HG03039 (cell line): Measurements from ENCODE around the gene CELSR1.

ENCODE experiments used
- ATAC-seq: cut with Tn5 transposase; IDR thresholded peaks from one replicate; pipeline ENCODE4 v1.9.1; 2021; ENCODE audit warnings: mild to moderate bottlenecking, moderate library complexity; ENCODE audit not compliant: unreplicated experiment

Gene CELSR1, protein sequence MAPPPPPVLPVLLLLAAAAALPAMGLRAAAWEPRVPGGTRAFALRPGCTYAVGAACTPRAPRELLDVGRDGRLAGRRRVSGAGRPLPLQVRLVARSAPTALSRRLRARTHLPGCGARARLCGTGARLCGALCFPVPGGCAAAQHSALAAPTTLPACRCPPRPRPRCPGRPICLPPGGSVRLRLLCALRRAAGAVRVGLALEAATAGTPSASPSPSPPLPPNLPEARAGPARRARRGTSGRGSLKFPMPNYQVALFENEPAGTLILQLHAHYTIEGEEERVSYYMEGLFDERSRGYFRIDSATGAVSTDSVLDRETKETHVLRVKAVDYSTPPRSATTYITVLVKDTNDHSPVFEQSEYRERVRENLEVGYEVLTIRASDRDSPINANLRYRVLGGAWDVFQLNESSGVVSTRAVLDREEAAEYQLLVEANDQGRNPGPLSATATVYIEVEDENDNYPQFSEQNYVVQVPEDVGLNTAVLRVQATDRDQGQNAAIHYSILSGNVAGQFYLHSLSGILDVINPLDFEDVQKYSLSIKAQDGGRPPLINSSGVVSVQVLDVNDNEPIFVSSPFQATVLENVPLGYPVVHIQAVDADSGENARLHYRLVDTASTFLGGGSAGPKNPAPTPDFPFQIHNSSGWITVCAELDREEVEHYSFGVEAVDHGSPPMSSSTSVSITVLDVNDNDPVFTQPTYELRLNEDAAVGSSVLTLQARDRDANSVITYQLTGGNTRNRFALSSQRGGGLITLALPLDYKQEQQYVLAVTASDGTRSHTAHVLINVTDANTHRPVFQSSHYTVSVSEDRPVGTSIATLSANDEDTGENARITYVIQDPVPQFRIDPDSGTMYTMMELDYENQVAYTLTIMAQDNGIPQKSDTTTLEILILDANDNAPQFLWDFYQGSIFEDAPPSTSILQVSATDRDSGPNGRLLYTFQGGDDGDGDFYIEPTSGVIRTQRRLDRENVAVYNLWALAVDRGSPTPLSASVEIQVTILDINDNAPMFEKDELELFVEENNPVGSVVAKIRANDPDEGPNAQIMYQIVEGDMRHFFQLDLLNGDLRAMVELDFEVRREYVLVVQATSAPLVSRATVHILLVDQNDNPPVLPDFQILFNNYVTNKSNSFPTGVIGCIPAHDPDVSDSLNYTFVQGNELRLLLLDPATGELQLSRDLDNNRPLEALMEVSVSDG (N-terminal part only)

DNA sequence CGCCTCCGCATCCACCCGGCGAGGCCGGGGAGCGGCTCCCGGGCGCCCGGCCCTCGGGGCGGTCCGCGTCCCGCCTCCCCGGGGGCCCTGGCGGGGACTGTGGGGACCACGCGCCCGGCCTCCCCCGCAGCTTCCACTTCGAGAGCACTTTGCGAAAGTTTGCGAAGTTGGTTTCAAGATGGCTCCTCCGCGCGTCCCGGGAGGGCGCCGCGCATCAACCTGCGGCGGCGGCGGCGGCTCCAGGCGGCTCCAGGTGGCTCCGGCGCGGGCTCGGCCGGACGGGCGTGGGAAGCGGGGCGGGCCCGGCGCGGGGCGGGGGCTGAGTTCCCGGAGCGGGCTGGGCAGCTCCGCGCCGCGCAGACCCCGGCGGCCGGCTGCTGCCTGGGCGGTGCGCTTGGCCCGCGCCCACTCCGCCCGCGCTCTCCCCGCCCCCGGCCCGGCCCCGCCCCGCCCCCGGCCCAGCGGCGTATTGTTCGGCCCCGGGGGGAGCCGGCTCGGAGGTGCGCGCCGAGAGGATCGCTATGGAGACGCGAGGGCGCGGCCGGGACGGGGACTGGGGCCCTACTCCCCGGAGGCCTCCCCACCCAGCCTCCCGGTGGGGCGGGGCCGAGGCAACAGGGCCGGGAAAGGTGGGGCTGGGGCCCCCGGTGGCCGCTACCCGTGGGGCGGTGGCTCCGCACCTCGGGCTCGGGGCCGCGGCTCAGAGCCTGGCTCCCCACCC, at the start of gene CELSR1:
TSS of gene CELSR1 (minus strand) at position 396 of the 721 bp plus-strand sequence. CDS start 450 bp downstream, outside the sequence.
- ATAC-seq: no peak

DNA sequence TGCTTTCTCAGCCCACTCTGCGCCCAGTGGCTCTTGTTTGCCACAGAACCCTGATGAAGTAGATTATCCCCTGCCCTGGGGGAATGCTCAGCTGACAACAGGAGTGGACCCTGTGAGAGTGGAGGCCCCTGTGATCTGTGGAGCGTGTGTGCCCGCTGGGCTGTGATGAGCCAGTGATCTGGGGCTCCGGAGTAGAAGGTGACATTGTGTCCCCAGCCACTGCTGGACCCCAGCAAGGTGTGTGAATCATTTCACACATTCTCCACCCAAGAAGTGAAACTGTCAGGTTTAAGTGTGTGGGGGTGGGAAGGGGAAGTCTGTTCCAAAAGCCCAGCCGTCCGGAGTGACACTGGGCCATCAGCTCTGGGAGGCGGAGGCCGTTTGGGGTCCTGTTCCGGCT, 49.6 kb upstream of the CELSR1 start:
- no peak for ATAC-seq

DNA sequence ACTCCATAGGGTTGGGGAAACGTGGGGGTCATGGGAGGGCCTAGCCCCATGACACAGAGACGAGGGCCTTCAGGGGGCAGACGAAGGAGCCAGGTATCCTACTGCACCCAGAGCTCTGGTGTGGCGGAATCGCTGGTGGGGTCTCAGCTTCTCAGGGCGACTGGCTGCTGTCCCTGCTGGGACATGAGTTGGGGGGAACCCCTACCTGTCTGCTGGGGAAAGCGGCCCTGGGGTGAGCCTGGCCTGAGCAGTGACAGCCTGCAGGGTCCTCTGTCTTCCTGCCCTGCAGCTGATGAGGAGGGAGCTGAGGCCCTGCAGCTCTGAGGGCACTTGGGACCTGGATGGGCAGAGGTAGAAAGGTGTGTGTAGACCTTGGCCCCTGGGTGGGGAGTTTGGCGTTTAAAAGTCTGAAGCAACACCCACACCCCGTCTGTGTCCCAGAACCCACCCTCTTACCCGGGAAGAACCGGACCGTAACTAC, 49.2 kb upstream of the CELSR1 start:
- no peak for ATAC-seq

DNA sequence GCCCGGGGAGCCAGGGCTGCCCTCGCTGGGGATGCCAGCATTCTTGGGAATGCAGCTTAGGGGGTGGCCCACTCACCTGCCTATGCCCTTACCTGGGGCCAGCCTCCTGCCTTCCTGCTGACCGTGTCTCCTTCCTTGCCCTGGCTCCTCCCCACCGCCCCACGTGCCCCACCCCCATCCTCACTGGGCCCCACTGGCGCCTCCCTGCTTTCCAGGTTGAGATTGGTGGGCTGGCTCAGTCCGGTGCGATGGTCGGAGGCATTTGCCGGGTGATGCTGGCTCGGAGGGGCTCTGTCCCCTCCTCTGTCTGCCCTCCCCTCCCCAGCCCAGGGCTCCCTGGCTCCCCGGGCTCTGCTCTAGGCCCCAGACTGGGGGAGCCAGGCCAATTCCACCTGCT, 48.7 kb upstream of the CELSR1 start:
- ATAC-seq: no peak

DNA sequence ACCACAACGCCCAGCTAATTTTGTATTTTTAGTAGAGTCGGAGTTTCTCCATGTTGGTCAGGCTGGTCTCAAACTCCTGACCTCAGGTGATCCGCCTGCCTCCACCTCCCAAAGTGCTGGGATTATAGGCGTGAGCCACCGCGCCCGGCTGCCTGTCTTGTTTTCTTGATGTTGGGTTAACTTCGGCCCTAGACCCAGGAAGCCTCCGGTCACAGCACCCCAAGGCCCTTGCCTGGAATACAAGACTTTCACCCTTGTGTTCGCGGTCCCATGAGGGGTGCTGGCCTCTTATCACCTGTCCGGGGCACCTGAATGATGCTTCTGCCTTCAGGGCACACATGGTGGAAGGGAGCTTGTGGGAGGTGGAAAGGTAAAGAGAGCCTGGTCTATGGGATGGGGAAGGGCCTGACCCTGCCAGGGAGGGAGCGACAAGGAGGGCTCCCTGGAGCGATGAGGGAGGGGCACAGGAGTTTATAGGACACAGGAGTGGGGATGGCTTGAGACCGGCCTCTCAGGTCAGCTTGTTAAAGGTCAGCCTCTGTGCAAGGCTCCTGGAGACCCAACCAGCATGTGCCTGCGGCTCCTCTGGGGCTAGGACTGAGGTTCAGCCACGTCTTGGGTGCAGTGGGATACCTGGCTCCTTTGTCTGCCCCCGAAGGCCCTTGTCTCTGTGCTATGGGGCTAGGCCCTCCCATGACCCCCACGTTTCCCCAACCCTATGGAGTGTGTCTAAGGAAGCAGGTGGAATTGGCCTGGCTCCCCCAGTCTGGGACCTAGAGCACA, 48.1 kb upstream of the CELSR1 start:
- ATAC-seq: no peak

DNA sequence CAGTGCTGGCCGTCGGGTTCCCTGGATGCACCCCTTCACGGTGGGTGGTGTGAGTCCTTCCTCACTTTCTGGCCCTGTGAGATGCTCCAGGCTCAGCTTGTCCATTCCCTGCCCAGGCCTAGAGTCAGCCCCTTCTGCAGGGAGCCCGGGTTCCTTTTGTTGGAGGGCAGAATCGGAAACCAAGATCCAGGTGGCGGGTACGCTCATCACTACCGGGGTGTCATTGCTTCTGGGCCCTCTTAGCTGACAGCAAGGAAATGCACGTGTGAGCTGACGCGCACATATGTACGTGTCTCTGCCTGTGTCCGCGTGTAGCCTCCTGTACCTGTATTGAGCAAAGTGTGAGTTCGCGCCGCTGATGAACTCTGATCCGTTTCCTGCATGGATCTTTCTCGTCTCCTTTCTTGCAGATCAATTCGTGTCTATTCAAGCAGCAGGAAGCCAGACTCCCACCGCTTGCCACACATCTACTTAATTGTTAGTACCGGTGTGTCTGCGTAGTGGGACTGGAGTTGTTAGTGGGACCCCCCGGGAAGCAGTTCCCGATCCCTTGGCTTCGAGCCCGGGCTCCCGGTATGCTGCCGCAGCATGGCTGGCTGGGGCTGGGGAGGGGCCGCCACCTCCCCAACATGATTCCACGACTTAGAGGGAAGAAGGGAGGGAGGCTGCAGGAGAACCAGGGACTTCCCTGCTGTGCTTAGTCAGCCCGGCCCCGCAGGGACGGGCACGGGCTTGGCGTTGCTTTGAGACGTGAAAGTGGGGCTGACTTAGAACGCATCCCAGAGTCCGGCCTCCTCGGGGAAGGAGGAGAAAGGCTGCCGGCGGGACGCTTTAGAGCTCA, 46.9 kb upstream of the CELSR1 start:
- no peak for ATAC-seq

DNA sequence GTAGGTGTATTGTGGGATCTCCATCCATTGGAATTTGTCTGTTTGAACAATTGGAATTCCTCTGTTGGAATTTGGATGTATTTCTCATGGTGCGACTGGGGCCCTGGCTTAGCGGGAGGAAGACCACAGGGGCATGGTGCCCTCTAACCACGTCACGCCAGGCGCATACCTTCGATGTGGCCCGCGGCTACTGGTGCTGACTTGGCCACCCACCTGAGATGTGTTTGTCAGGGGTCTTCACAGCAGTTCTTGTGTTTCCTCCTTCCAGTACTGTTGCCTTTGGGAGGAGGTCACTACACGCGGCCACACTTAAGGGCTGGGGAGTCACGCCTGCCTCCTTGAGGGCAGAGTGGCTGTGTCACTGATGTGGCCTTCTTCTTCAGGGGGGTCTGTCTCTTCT, 46.2 kb upstream of the CELSR1 start:
- ATAC-seq: no peak

DNA sequence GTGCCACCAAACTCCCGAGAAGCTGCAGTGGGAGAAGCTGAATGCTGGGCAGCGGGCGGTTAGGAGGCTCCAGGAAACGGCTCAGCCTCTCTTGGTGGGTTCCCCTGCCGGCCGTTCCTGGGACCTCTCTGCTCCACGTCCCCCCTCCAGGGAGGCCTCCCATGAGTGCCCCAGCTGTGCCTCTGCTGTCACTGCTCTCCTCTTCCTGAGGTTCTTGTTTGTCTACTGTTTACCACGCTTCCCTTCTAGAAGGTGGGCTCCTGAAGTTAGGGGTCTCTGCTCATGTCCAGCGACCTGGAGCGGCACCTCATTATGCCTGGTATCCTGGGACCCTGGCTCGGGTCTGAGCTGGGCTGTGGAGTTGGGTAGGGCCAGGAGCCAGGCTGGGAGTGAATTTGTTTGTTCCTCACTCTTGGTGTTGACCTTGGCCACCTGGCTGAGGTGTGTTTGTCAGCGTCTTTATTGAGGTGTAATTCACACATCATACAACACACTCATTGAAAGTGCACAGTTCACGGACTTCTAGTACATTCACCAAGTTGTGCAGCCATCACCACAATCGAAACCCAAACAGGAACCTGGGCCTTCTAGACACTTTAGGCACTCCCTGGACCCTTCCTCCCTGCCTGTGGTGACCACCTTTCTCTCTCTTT, 45.0 kb upstream of the CELSR1 start:
- ATAC-seq: no peak

DNA sequence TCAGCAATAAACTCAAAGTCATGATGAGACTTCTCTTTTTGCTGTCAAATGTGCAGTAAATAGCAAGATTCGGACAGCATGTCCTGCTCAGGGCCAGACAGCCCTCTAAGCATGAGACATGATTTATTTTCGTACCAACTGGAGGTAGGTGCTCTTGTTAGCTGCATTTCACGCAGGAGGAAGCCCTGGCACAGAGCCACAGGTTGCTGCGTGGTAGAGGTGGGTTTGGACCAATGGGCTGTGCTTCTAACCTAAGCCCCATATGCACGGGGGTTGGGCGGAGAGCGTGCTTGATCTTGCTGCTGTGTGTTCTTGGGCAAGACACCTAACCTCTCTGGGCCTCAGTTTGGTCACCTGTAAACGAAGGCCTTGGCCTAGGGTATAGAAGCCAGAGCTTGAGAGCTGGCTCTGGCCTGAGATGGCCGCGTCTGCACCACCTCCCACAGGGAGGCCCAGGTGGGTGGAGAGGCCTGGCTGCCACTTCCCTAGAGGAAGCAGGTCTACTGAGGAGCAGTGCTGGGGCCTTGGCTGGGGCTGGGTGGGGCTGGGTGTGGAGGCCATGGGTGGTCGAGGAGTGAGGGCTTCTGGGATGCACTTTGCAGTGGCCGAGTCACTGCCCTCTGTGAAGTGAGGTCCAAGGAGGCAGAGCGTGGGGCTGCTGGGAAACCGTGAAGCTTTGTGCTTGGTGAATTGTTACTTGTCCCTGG, 44.3 kb upstream of the CELSR1 start:
- no peak for ATAC-seq

DNA sequence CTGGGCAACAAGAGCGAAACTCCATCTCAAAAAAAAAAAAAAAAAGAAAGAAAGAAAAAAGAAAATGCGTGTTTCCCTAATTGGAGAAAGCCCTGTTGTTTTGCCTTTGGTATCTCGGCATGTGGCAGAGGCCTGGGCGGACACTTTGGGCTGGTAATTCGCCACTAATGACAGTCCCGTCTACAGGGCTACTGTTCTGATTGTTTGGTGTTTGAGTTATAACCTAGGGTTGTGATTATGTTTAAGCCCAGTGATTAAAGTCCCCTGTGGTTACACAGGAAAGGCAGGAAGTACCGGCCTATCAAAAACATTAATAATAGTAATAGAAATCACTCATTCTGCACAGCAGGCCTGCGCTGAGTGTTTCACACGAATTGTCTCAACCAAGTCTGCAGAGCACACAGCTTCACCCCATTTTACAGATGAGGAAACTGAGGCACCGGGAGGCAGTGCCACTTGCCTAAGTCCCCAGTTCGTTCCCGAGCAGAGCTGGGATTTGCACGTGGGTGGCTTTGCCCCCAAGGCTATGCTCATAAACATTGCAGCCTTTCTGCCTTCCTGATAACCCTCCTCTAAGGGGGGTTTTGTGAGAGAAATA, 43.6 kb upstream of the CELSR1 start:
- no peak for ATAC-seq

DNA sequence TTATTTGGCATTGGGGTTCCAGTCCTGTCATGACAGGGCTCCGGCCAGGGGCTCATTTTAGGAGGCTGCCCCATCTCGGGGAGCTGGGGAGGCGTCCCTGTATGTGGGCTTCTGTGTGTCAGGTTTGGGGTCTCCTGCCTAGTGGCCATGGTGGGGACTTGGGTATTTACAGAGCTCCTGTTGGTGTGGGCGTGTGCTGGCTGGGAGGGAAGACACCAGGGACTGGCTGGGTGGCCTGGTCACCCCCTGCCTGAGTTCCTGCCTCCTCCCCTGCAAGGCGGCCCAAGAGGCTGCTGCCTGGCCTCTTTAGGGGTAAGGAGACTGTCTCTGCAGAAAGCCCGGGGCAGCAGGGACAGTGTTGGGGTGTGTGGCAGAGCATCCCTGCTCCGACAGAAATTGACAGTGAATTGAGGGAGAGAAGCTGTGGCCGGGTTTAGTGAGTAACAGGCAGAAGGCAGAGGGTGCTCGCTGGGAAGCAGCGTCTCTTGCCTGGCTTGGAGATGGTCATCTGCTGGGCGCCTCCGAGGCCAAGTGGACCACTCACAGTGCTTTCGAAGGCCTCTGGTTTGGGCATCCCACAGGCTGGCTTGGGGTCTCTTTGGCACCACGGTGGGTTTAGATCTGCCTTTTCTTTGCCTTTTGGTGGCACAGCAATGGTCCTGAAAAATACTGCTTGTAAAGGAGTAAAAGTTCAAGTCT, 42.5 kb upstream of the CELSR1 start:
- ATAC-seq: no peak

DNA sequence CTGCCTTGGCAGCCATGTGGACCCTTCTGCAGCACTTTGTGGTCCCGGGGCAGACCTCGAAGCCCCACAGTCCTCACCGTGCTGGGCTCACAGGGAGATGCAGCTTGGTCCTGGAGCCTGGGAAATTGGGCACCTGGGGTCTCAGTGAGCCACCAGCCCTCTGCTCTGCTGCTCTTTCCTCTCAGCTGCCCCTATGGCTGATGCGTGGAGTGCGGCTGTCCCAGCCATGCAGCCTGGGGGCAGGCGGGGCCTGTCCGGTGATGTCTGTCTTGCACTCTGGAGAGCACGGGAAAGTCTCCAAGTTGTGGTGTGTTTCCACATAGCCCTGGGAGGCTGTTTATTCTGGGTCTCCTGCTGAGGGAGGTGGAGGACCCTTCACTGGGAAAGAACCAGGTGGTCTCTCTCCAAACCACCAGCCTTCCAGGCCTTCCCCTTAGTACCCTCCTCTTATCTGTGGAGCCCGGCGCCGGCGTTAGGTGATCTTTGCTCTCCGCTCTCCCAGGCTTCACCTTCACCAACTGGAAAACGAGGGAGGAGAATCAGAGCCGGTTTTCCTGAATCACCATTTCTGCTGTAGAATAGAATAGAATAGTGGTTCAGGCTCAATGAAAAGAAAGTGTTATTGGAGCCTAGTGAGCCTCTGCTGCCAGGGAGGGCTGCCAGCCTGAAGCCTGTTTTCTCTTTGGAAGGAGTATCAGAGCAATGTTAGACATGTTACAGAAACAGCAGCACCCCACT, 41.6 kb upstream of the CELSR1 start:
- ATAC-seq: no peak

DNA sequence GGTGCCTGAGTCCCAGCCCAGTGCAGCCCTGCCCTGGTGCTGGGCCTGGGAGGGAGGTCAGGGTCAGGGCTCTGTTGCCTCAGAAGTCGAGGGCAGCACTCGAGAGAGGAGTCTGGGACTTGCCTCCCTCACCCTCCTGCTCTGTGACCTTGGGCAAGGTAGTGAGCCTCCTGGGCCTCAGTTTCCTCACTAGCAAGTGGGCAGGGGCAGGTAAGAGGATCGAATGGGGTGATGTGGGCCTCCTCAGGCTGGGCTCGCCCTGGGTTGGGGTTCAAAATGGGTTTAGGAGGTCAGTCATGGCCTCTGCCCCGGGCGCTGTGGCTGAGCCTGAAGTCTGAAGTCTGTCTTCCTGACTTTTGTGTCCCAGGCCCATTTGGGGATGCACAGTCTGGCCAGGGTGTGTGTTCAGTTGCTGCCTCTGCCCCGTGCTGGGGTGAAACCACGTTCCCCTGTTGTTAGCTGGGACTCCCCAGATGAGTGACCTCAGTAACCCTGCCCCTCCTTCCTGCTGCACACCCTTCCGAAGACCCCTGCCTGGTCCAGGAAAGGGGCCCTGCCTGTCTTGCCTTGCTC, 40.9 kb upstream of the CELSR1 start:
- ATAC-seq: no peak

DNA sequence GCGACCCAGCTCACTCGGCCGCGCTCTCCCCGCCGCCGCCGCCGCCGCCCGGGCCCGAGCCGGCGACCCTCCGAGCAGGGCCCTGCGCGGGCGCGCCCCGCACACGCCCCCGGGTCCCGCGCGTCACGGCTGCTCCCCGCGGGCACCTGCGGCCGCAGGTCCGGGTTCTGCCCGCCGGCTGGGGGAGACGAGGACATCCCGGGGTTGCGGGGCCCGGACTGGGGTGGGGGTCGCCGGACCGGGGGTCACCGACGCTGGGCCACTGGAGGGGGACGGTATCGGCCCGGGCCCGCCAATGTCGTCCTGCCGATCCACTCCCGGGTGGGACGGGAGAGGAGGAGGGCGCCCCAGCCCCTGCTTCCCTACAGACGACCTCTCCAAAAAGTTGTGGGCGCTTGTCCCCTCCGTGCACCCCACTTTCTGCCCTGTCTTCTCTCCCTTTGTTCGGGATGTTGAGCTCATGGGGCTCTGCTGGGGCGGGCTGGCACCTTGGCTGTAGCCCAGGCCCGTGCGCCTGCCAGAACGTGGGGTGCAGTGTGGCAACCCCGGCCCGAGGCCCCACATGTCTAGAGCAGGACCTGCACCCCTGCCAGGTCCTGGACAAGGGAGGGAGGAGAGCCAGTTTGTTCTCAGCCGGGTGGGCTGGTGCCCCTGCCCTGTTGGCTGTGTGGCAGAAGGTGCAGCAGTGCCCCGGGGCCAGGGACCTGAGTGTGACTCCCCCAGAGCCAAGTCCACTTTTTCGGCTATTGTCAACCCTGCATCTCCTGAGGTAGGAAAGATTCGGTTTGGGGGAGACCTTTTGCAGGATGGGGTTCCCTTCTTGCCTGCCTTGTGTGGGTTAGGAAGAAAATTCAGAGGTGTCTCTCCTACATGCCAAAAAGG, 40.2 kb upstream of the CELSR1 start:
- ATAC-seq: no peak
